ENCODE results near the gene EHMT1.
"Not testable (repeated sequence)": the region's sequence is repeated elsewhere in the genome, so short reads cannot be mapped to it uniquely, and the experiment has no call there.

The EHMT1 gene

DNA sequence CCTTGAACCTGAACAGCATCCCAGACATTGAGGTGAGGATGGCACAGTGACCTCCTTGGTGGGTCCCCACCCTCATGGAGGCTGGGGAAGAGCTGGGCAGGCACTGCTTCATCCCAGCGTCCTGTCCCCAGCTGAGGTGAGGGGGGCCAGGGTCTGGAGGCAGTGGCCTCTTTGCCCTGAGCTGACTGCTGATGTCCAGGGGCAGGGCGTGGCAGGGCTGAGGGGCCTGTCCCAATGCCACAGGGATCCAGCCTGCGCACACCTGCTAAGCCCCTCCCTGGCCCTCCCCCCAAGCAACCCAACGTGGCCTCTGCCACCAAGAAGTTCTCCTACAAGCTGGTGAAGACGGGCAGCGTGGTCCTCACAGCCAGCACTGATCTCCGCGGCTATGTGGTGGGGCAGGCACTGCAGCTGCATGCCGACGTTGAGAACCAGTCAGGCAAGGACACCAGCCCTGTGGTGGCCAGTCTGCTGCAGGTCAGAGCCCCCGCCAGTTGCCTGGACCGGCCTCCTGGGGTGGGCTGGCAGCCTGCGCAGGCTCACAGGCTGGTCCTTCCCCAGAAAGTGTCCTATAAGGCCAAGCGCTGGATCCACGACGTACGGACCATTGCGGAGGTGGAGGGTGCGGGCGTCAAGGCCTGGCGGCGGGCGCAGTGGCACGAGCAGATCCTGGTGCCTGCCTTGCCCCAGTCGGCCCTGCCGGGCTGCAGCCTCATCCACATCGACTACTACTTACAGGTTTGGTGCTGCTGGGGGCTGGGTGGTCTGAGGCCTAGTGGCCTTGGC lies 4.9 kb upstream of the EHMT1 start:
- Mint-ChIP-seq H3K4me3 (no peak overlapping the region), H3K27me3 (no peaks in the 10 kb centered on the region), H3K9me3 (no peaks in the 10 kb centered on the region), H3K27ac (no peak overlapping the region), H3K4me1 (ENCODE audit: low read depth in 2 of 2) (peaks cover 24 to 26% of the 10 kb centered on the region in 2 donors), H3K36me3 (ENCODE audit: insufficient read depth) (peaks cover 43% of the 10 kb centered on the region)
- ATAC-seq (replicated peaks), result no peak
- DNase-seq, result no peak

DNA sequence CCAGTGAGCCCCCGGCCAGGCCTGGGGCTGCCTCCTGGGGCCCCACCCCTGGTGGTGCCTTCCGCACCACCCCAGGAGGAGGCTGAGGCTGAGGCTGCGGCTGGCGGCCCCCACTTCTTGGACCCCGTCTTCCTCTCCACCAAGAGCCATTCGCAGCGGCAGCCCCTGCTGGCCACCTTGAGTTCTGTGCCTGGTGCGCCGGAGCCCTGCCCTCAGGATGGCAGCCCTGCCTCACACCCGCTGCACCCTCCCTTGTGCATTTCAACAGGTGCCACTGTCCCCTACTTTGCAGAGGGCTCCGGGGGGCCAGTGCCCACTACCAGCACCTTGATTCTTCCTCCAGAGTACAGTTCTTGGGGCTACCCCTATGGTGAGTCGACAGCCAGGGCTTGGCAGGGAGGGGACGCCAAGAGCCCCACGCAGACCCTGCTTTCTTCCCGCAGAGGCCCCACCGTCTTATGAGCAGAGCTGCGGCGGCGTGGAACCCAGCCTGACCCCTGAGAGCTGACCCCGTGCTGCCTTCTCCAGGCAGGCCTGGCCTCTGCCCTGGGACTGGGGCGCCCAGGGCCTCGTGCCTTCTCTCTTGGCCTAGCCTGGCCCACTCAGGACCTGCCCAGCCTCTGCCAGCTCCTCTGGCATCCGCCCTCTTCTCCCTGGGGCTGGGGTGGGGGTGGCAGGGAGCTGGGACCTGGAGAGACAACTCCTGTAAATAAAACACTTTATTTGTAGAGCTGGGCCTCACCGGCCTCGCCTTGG lies 4.0 kb upstream of the EHMT1 start:
- H3K4me3 Mint-ChIP-seq, result no peak overlapping the region
- no peaks in the 10 kb centered on the region for H3K9me3 Mint-ChIP-seq
- peaks cover 28 to 31% of the 10 kb centered on the region in 2 donors for H3K4me1 Mint-ChIP-seq (ENCODE audit: low read depth in 2 of 2)
- H3K36me3 Mint-ChIP-seq (ENCODE audit: insufficient read depth), result peaks cover 46% of the 10 kb centered on the region
- no peak overlapping the region for H3K27ac Mint-ChIP-seq
- H3K27me3 Mint-ChIP-seq, result no peaks in the 10 kb centered on the region
- ATAC-seq (replicated peaks), result no peak
- DNase-seq, result no peak

- H3K27ac Mint-ChIP-seq, result peak overlapping the region in 1 of 2 donors; percentile 59
- no peak overlapping the region for H3K4me3 Mint-ChIP-seq
- no peak for DNase-seq
- H3K4me1 Mint-ChIP-seq (ENCODE audit: low read depth in 2 of 2), result peaks cover 32 to 34% of the 10 kb centered on the region in 2 donors
- H3K27me3 Mint-ChIP-seq, result no peaks in the 10 kb centered on the region
- no peak for ATAC-seq (replicated peaks)
- H3K9me3 Mint-ChIP-seq, result no peaks in the 10 kb centered on the region
- H3K36me3 Mint-ChIP-seq (ENCODE audit: insufficient read depth), result peaks cover 46% of the 10 kb centered on the region
Measured at GRCh38 chr9:137615387-137615871, 3.4 kb upstream of the EHMT1 start.

GRCh38 chr9:137619240-137620047 lies 639 bp downstream of the EHMT1 start:
- DNase-seq (peak in 1 of 3 experiments; percentile 23), ATAC-seq (replicated peaks) (peak; percentile 24)
- no peaks in the 10 kb centered on the region for H3K27me3 Mint-ChIP-seq
- H3K9me3 Mint-ChIP-seq, result no peaks in the 10 kb centered on the region
- peak overlapping the region; percentile 82 to 87 for H3K27ac Mint-ChIP-seq
- H3K36me3 Mint-ChIP-seq (ENCODE audit: insufficient read depth), result peaks cover 43% of the 10 kb centered on the region
- peaks cover 32 to 33% of the 10 kb centered on the region in 2 donors for H3K4me1 Mint-ChIP-seq (ENCODE audit: low read depth in 2 of 2)
- H3K4me3 Mint-ChIP-seq, result peak overlapping the region; percentile 84 to 89

DNA sequence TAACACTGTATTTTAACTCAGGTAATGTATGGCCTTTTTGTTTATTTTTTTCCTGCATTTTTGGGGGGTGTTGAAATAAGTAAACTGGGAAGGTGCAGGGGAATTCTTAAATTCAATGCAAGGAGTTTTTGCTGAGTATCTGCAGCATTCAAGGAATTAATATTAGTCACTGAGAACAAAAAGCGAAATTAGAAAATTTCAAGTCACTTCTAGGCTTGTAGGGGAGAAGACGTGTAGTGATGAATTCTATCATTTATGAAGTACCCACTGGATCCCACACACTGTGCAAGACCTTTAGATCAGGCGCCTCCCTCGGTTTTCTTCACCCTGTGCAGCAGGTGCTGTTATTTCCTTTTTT lies 1.2 kb downstream of the EHMT1 start:
- no peaks in the 10 kb centered on the region for H3K9me3 Mint-ChIP-seq
- peak overlapping the region; percentile 84 to 89 for H3K4me3 Mint-ChIP-seq
- H3K4me1 Mint-ChIP-seq (ENCODE audit: low read depth in 2 of 2), result peaks cover 33% of the 10 kb centered on the region in 2 donors
- peaks cover 46% of the 10 kb centered on the region for H3K36me3 Mint-ChIP-seq (ENCODE audit: insufficient read depth)
- no peaks in the 10 kb centered on the region for H3K27me3 Mint-ChIP-seq
- no peak for DNase-seq
- peak overlapping the region; percentile 82 to 87 for H3K27ac Mint-ChIP-seq
- no peak for ATAC-seq (replicated peaks)

DNA sequence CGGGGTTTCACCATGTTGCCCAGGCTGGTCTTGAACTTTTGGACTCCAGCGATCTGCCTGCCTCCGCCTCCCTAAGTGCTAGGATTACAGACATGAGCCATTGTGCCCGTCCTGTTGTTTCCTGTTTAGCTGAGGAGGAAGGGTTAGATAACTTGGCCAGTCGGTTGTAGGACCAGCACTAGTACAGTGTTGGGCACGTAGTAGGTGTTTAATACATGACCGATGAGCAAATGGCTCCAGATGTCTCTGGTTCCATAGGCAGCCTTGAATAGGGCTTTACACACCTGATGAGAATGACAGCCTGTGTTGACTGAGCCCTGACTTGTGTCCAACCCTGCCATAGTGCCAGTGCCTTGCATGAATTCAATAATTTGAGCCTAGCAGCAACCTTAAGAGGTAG lies 1.8 kb downstream of the EHMT1 start:
- Mint-ChIP-seq H3K27ac (peak overlapping the region in 1 of 2 donors; percentile 23), H3K36me3 (ENCODE audit: insufficient read depth) (peaks cover 49% of the 10 kb centered on the region), H3K9me3 (no peaks in the 10 kb centered on the region), H3K27me3 (no peaks in the 10 kb centered on the region), H3K4me3 (peak overlapping the region; percentile 27 to 89), H3K4me1 (ENCODE audit: low read depth in 2 of 2) (peaks cover 38 to 39% of the 10 kb centered on the region in 2 donors)
- DNase-seq (no peak), ATAC-seq (replicated peaks) (no peak)

- no peak for ATAC-seq (replicated peaks)
- H3K27me3 Mint-ChIP-seq, result no peaks in the 10 kb centered on the region
- peaks cover 39 to 40% of the 10 kb centered on the region in 2 donors for H3K4me1 Mint-ChIP-seq (ENCODE audit: low read depth in 2 of 2)
- no peaks in the 10 kb centered on the region for H3K9me3 Mint-ChIP-seq
- no peak for DNase-seq
- H3K4me3 Mint-ChIP-seq, result peak overlapping the region; percentile 27 to 89
- peaks cover 45% of the 10 kb centered on the region for H3K36me3 Mint-ChIP-seq (ENCODE audit: insufficient read depth)
- H3K27ac Mint-ChIP-seq, result peak overlapping the region in 1 of 2 donors; percentile 23
Measured at GRCh38 chr9:137621131-137621757, 2.4 kb downstream of the EHMT1 start.

GRCh38 chr9:137622211-137622610 lies 3.4 kb downstream of the EHMT1 start:
- Mint-ChIP-seq H3K36me3 (ENCODE audit: insufficient read depth) (peaks cover 39% of the 10 kb centered on the region), H3K4me1 (ENCODE audit: low read depth in 2 of 2) (peaks cover 39 to 43% of the 10 kb centered on the region in 2 donors), H3K27ac (peak overlapping the region; percentile 52 to 74)
- H3K27me3 Mint-ChIP-seq; ATAC-seq (replicated peaks); H3K4me3 Mint-ChIP-seq; H3K9me3 Mint-ChIP-seq; DNase-seq: not testable (repeated sequence)

DNA sequence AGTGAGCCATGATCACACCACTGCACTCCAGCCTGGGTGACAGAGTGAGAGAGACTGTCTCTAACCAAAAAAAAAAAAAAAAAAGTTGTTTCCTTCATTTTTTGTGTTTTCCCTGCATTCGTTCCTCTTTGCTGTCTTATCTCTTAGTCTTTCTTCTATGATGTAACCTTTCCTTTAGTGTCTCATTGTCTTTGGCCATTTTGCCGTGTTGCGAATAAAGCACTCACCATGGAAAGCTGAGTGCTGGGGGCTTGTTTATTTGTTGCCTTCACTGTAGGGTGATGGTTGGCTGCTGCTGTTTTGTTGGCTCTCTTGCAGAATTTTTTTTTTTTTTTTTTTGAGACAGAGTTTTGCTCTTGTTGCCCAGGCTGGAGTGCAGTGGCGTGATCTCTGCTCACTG lies 7.7 kb downstream of the EHMT1 start:
- H3K9me3 Mint-ChIP-seq, result no peaks in the 10 kb centered on the region
- peaks cover 36 to 40% of the 10 kb centered on the region in 2 donors for H3K4me1 Mint-ChIP-seq (ENCODE audit: low read depth in 2 of 2)
- H3K4me3 Mint-ChIP-seq, result peak overlapping the region in 1 of 2 donors; percentile 29

GRCh38 chr9:137627406-137627805 lies 8.6 kb downstream of the EHMT1 start:
- not testable (repeated sequence) for H3K9me3 Mint-ChIP-seq; H3K27me3 Mint-ChIP-seq; H3K4me3 Mint-ChIP-seq; ATAC-seq (replicated peaks); H3K27ac Mint-ChIP-seq; DNase-seq
- H3K36me3 Mint-ChIP-seq (ENCODE audit: insufficient read depth), result peaks cover 34% of the 10 kb centered on the region
- peaks cover 38 to 46% of the 10 kb centered on the region in 2 donors for H3K4me1 Mint-ChIP-seq (ENCODE audit: low read depth in 2 of 2)

More for the DNA sequence above, 7.7 kb downstream of the EHMT1 start:
- Mint-ChIP-seq H3K27me3 (no peaks in the 10 kb centered on the region), H3K36me3 (ENCODE audit: insufficient read depth) (peaks cover 32% of the 10 kb centered on the region), H3K27ac (peak overlapping the region in 1 of 2 donors; percentile 44)
- no peak for ATAC-seq (replicated peaks)
- DNase-seq, result no peak

GRCh38 chr9:137630126-137630525 lies 11.3 kb downstream of the EHMT1 start:
- Mint-ChIP-seq H3K27me3 (no peaks in the 10 kb centered on the region), H3K9me3 (no peaks in the 10 kb centered on the region), H3K36me3 (ENCODE audit: insufficient read depth) (peaks cover 29% of the 10 kb centered on the region), H3K27ac (peak overlapping the region; percentile 92 to 93), H3K4me3 (no peak overlapping the region), H3K4me1 (ENCODE audit: low read depth in 2 of 2) (peaks cover 42 to 54% of the 10 kb centered on the region in 2 donors)
- ATAC-seq (replicated peaks), result no peak
- DNase-seq, result no peak

GRCh38 chr9:137630679-137631078 lies 11.9 kb downstream of the EHMT1 start:
- peaks cover 37 to 49% of the 10 kb centered on the region in 2 donors for H3K4me1 Mint-ChIP-seq (ENCODE audit: low read depth in 2 of 2)
- DNase-seq (no peak), ATAC-seq (replicated peaks) (no peak)
- no peaks in the 10 kb centered on the region for H3K9me3 Mint-ChIP-seq
- H3K4me3 Mint-ChIP-seq, result no peak overlapping the region
- H3K27me3 Mint-ChIP-seq, result no peaks in the 10 kb centered on the region
- H3K36me3 Mint-ChIP-seq (ENCODE audit: insufficient read depth), result peaks cover 28% of the 10 kb centered on the region
- peak overlapping the region; percentile 60 to 92 for H3K27ac Mint-ChIP-seq
